ENCODE measurements around the gene MRPS5.

Gene MRPS5

DNA sequence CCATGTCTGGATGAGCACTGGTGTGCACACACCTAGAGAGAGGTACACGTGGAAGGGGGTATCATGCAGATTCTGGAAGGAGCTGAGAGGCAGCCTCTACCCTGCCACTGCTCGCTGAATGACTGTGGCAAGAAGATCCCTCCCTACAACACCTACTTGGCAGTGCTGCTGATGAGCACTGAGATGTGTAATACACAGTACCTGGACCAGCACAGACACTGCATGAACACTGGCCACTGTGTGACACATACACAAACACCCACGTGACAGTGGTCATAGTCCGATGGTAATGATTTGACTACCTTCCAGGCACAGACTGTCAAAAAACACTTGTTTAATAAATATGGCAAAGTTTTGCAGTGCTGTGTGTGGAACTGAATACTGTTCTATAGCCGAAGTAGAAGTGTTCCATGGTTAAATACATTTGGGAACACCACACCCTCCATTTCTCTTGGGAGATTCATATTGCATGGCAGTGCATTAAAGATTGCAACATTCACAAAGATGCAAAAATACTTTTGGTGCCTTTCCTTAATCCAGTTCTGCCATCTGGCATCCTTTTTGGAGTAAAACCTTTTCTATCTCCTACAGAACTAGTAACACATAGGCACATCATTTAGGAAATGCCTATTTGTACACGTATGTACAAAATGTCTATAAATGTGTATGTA, 29.6 kb downstream of the MRPS5 start:
- in situ Hi-C loops (cut with MboI; ENCODE audit: low sequenced_read_pairs) = no loop called here

DNA sequence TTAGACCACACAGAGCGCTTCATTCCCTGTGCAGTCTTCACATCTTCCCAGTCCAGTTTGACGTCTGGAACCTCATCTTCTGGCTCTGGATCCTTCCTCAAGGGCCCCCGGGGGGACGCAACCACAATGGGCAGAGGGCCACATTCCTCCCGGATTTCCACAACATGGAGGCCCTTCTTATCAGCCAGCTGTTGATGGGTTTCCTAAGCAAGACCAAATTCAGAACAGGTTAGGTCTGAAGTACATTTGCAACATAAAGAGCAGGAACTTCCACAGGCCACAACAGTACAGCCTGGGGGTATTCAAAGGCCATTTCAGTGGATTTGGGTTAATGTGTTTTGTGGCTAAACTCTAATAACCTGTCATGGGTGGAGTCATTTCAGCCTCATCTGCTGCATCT, 34.2 kb downstream of the MRPS5 start:
- in situ Hi-C loops (cut with MboI; ENCODE audit: low sequenced_read_pairs) = no loop called here

GRCh38 chr2:95086017-95086416, 35.6 kb downstream of the MRPS5 start:
- in situ Hi-C loops (cut with MboI; ENCODE audit: low sequenced_read_pairs) = no loop called here

DNA sequence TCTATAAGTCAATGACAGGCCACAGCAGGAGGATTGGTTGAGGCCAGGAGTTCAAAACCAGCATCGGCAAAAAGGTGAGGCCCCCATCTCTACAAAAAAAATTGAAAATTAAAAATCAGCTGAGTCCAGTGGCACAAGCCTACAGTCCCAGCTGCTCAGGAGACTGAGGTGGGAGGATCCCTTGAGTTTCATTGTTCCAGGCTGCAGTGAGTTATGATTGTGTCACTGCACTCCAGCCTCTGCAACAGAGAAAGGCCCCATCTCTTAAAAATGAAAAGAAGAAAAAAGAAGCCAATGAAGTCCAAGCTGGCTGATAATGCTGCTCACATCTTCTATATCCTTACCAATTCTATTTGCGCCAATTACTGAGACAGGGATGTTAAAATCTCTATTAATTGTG, 39.1 kb downstream of the MRPS5 start:
- in situ Hi-C loops (cut with MboI; ENCODE audit: low sequenced_read_pairs) = no loop called here

GRCh38 chr2:95079199-95079683, 42.4 kb downstream of the MRPS5 start:
- in situ Hi-C loops (cut with MboI; ENCODE audit: low sequenced_read_pairs) = no loop called here

- in situ Hi-C loops (cut with MboI; ENCODE audit: low sequenced_read_pairs) = no loop called here
Measured at GRCh38 chr2:95077861-95078603, 43.6 kb downstream of the MRPS5 start.

DNA sequence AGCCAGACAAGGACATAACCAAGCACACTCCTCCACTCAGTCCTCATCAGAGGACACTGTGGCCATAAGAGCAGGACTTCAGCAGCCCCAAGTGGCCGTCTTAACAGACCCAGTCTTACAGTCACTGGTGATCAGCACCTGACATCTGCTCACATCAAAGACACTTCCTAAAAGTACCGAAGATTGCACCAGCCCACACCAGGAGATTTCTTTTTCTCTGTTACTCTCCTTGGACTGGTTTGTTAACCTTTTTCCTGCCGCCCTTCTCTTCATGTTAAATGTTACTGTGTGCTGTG, 44.1 kb downstream of the MRPS5 start:
- in situ Hi-C loops (cut with MboI; ENCODE audit: low sequenced_read_pairs) = no loop called here

DNA sequence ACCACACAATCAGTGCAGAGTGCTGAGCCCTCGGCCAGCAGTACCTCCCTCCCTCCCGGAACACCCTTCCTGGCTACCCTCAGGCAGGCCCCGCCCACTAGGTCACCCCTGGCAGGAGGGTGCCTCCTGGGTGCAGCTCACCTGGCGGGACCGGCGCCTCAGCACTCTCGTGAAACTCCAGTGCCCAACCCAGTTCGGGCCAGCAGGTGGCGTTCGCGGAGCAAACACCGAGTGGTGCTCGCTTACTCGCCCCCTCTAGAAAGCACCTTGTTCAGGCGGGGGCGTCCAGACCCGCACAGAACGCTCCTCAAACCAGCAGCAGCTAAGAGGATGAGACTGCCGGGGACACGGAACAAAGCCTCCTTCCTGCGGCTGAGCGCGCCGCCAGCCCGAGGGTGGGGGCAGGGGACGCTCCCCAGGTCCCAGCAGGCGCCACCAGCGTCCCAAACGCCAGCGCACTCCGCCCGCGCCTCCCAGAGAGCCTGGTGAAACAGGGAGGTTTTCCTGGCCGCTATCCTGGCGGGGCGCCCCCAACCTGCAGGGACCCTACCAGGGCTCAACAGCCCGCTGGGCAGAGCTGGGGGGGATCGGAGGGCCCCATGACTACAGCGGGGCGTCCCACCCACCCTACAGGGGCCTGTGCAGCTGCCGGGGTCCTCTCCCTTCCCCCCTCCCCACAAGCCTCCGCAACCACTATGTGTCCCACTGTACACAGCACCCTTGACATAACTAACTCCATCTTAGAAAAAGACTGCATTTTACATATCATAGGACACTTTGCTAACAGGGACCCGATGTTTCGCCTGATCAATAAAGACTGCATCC, 44.7 kb downstream of the MRPS5 start:
- in situ Hi-C loops (cut with MboI; ENCODE audit: low sequenced_read_pairs) = no loop called here

DNA sequence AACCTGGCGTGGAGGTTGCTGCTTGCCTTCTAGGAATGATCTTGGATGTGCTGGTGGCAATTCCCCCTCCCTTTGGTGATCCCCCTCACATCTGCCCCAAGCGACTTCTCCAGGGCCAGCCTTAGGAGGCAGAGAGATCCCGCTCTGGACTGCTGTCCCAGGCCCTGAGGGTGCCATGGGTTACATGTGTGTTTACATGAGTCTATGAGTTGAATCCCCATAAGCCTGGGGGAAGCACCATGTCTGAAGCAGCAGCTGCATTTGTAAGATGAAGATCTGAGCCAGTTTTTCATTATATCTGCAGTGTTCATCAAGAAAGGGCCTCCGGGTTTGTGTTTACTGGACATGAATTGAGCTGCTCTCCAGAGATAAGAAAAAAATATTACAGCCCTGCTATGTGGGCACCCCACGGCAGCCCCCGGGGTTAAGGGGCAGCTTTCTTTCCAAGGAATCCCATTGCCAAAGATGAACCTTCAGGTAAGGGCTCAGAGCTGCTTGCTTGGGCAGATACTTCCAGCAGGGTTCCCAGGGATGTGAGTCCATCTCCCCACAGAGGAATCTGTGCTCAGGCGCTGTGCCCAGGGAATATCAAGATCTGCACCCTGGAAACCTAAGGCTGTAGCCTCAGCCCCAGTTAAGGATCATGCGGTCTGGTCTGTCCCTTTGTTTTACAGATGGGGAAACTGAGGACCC, 46.0 kb downstream of the MRPS5 start:
- in situ Hi-C loops (cut with MboI; ENCODE audit: low sequenced_read_pairs) = no loop called here

DNA sequence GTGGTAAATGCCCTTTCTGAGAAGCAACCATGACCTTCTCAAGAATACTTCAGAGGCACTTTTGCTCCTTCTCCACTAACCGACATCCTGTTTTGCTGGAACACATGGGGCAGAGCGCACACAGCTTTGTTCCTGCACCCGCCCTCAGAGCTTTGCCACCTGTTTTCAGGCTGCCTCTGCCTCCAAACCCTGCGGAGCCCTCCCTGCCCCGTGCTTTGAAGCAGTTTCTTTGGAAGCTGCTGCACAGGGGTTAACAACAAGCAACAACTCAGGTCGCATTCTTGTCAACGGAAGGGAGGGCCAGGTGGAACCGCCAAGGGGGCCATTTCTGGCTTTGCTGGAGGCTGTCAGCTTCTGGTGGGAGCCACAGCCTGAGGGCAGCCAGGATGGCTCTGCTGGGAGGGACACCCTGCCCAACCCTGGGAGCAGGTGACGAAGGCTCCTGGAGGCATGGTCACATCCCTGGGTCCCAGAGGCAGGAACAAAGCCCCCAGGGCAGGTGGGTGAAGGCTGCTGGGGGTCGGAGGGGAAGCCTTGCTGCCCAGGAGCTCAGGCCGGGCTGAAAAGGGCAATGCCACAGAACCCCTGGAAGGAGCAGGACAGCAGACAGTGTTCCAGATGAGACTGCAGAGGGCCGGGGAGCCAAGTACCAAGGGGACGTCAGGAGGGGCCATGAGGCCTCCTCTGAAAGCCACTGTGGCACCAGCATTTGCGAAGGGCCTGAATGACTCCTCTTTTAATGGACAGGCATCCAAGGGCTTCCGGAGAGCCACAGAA, 46.8 kb downstream of the MRPS5 start:
- in situ Hi-C loops (cut with MboI; ENCODE audit: low sequenced_read_pairs) = no loop called here

- in situ Hi-C loops (cut with MboI; ENCODE audit: low sequenced_read_pairs) = no loop called here
Measured at GRCh38 chr2:95073856-95074662, 47.5 kb downstream of the MRPS5 start.

DNA sequence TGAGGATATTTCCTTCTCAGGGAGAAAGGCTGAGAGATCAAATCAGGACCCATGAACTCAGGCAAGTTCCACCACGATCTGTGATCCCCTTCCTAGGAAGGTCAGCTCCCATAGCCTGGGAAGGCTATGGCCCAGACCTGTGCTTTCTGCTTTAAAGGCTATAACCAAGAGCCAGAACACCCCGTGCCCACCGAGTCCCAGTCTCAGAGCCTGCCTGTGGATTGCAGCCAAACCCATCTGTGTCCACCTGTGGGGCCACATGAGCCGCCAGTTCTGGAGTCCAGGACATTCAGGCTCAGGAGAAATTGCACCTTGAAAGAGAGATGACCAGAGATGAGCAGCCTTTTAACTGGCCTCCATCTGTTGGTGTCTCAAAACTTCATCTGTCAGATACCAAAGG, 49.2 kb downstream of the MRPS5 start:
- in situ Hi-C loops (cut with MboI; ENCODE audit: low sequenced_read_pairs) = no loop called here

DNA sequence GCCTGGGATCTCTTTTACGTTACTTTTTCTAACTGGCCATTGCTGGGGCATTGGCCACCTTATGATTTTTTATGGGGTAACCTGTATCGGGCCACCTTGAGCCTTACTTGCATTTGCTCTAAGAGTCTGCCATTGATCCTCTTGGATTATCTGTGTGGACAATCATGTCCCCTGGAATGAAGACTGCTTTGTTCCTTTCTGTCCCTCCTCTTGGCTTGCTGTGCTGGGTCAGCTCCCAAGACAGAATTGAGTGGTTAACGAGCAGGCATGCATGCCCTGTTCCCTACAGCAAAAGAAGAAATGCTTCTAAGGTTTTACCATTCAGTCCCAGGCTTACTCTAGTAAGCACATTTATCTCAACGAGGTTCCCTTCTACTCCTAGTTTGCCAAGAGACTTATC, 49.8 kb downstream of the MRPS5 start:
- in situ Hi-C loops (cut with MboI; ENCODE audit: low sequenced_read_pairs) = no loop called here

GRCh38 chr2:95069465-95069864, 52.1 kb downstream of the MRPS5 start:
- in situ Hi-C loops (cut with MboI; ENCODE audit: low sequenced_read_pairs) = no loop called here

GRCh38 chr2:95068256-95068655, 53.4 kb downstream of the MRPS5 start:
- in situ Hi-C loops (cut with MboI; ENCODE audit: low sequenced_read_pairs) = no loop called here

- in situ Hi-C loops (cut with MboI; ENCODE audit: low sequenced_read_pairs) = no loop called here
Measured at GRCh38 chr2:95063086-95063958, 58.3 kb downstream of the MRPS5 start.

DNA sequence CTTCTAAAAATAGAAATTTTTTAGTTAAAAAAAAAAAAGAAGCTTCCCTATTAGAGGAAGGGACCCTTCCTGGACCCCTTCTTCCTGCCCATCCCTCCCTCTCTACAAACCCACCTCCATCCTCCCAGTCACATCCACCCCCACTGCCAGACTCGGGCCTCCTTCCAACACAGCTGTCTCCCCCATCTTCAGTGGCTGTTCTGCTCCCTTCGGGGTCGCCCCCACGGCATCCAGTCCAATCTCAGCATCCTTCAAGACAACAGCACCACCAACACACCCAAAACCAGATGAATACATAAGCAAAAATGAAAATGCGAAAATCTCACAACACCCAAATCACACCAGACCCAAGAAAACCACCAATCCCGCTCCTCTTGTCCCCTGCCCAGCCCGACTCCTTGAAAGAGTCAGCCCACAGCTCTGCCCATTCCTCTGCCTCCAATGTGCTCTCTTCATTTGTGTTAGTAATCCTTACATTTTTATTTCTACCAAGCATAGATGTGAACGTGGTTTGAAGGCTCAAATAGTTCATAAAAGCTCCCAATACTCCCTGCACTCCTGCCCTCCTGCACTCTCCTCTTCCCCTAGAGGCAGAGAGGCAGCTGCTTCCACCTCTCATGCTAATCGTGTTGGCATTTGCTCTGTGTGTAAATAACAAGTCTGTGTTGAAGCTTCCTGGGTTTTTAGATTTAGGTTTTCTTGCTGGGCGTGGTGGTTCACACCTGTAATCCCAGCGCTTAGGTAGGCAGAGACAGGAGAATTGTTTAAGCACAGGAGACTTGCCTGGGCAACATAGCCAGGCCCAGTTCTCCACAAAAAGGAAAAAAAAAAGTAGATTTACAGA, 59.1 kb downstream of the MRPS5 start:
- in situ Hi-C loops (cut with MboI; ENCODE audit: low sequenced_read_pairs) = no loop called here
